ENCODE results near the gene OGDH.
"Not testable (repeated sequence)": the region's sequence is repeated elsewhere in the genome, so short reads cannot be mapped to it uniquely, and the experiment has no call there.

The OGDH gene

DNA sequence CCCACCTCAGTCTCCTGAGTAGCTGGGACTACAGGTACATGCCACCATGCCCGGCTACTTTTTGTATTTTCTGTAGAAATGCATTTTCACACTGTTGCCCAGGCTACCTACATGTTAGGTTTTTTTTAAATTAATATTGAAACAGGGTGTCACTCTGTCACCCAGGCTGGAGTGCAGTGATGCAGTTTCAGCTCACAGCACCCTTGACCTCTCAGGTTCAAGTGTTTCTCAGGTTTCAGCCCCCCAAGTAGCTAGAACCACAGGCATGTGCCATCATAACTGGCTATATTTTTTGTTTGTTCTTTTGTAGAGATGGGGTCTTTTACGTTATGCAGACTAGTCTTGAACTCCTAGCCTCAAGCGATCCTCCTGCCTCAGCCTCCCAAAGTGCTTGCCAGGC lies 109.8 kb downstream of the OGDH start:
- no peak overlapping the region for H3K4me3 ChIP-seq (ENCODE audit: low read depth, low read length)
- in situ Hi-C loops (cut with HindIII; ENCODE audit: low sequenced_read_pairs), result no loop called here
- DNase-seq (ENCODE audit: low read depth), result no peak
- TF ChIP-seq CTCF (IDR thresholded peaks at IDR 0.05; ENCODE audit: low read depth, low read length, missing control alignments), result no peak

- in situ Hi-C loops (cut with HindIII; ENCODE audit: low sequenced_read_pairs), result no loop called here
- no peak overlapping the region for H3K4me3 ChIP-seq (ENCODE audit: low read depth, low read length)
Measured at GRCh38 chr7:44720301-44720700, 113.9 kb downstream of the OGDH start.

GRCh38 chr7:44724276-44724675 lies 117.8 kb downstream of the OGDH start:
- in situ Hi-C loops (cut with HindIII; ENCODE audit: low sequenced_read_pairs), result no loop called here
- no peak for DNase-seq (ENCODE audit: low read depth)
- no peak for TF ChIP-seq CTCF (IDR thresholded peaks at IDR 0.05; ENCODE audit: low read depth, low read length, missing control alignments)
- no peak overlapping the region for H3K4me3 ChIP-seq (ENCODE audit: low read depth, low read length)

More at GRCh38 chr7:44720301-44720700, 113.9 kb downstream of the OGDH start:
- TF ChIP-seq CTCF (IDR thresholded peaks at IDR 0.05; ENCODE audit: low read depth, low read length, missing control alignments), result no peak
- no peak for DNase-seq (ENCODE audit: low read depth)

GRCh38 chr7:44726250-44726649 lies 119.8 kb downstream of the OGDH start:
- H3K4me3 ChIP-seq (ENCODE audit: low read depth, low read length); in situ Hi-C loops (cut with HindIII; ENCODE audit: low sequenced_read_pairs): not testable (repeated sequence)

GRCh38 chr7:44727158-44727936 lies 120.9 kb downstream of the OGDH start:
- in situ Hi-C loops (cut with HindIII; ENCODE audit: low sequenced_read_pairs), result no loop called here
- TF ChIP-seq CTCF (IDR thresholded peaks at IDR 0.05; ENCODE audit: low read depth, low read length, missing control alignments), result no peak
- DNase-seq (ENCODE audit: low read depth), result peak; percentile 36
- H3K4me3 ChIP-seq (ENCODE audit: low read depth, low read length), result no peak overlapping the region

More at GRCh38 chr7:44726250-44726649, 119.8 kb downstream of the OGDH start:
- not testable (repeated sequence) for DNase-seq (ENCODE audit: low read depth)

- no peak overlapping the region for H3K4me3 ChIP-seq (ENCODE audit: low read depth, low read length)
- no peak for DNase-seq (ENCODE audit: low read depth)
- in situ Hi-C loops (cut with HindIII; ENCODE audit: low sequenced_read_pairs), result no loop called here
- TF ChIP-seq CTCF (IDR thresholded peaks at IDR 0.05; ENCODE audit: low read depth, low read length, missing control alignments), result no peak
Measured at GRCh38 chr7:44727937-44728262, 121.5 kb downstream of the OGDH start.

- in situ Hi-C loops (cut with HindIII; ENCODE audit: low sequenced_read_pairs), result no loop called here
- DNase-seq (ENCODE audit: low read depth), result no peak
- no peak for TF ChIP-seq CTCF (IDR thresholded peaks at IDR 0.05; ENCODE audit: low read depth, low read length, missing control alignments)
- H3K4me3 ChIP-seq (ENCODE audit: low read depth, low read length), result no peak overlapping the region
Measured at GRCh38 chr7:44729949-44730590, 123.6 kb downstream of the OGDH start.

DNA sequence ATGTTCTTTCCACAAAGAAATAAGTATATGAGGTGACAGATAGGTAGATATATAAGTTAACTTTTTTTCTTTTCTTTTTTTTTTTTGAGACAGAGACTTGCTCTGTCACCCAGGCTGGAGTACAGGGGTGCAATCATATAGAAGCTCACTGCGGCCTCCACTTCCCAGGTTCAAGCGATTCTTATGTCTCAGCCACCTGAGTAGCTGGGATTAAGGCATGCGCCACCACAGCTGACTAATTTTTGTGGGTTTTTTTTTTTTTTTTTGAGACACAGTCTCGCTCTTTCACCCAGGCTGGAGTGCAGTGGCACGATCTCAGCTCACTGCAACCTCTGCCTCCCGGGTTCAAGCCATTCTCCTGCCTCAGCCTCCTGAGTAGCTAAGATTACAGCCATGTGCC lies 126.5 kb downstream of the OGDH start:
- H3K4me3 ChIP-seq (ENCODE audit: low read depth, low read length); in situ Hi-C loops (cut with HindIII; ENCODE audit: low sequenced_read_pairs); DNase-seq (ENCODE audit: low read depth): not testable (repeated sequence)
